Adrenal gland (tissue), 12 donors: ENCODE results near the gene TSPAN5. TPM values are rescaled to one million over a fixed set of nuclear protein-coding genes. Genes with fewer than 3 reads are reported as not detected.

Experiments used
- DNase-seq, 7 donors: peaks; one replicate each; pipeline ENCODE4 v3.0.0-alpha.2; 2019 to 2020
- H3K27ac ChIP-seq, 5 donors: fragments of 200-600 bp; sonication (generic) in 4 of 5; 1 replicate in 3 of 5; 2 replicates in 2 of 5; pipeline versions ENCODE4 v1.5.1 to v1.8.0; 2016 to 2020; ENCODE audit warnings: mild to moderate bottlenecking in 1 of 5
- H3K27me3 ChIP-seq: fragments of 200-600 bp; 2 replicates; pipeline ENCODE4 v1.8.0; 2021
- H3K36me3 ChIP-seq, 2 donors: fragments of 200-600 bp; replicated peaks in 1 of 2; 1 replicate in 1 of 2; 2 replicates in 1 of 2; pipeline versions ENCODE4 v1.5.1 to v1.8.0; 2018 to 2022
- H3K4me1 ChIP-seq, 2 donors: fragments of 200-600 bp; replicated peaks in 1 of 2; 1 replicate in 1 of 2; 2 replicates in 1 of 2; pipeline versions ENCODE4 v1.5.1 to v1.8.0; 2018 to 2021
- H3K4me3 ChIP-seq, 4 donors: fragments of 200-600 bp; sonication (generic) in 3 of 4; one replicate each; pipeline ENCODE4 v1.5.1; 2016 to 2018
- H3K9me3 ChIP-seq, 3 donors: fragments of 200-600 bp; sonication (generic) in 1 of 3; replicated peaks in 1 of 3; 1 replicate in 2 of 3; 2 replicates in 1 of 3; pipeline versions ENCODE4 v1.5.1 to v1.8.0; 2016 to 2021
- CTCF ChIP-seq, 6 experiments: fragments of 450-650 bp in 4 of 6; fragments of 200-600 bp in 2 of 6; sonication (generic) in 1 of 6; IDR thresholded peaks; 1 replicate in 5 of 6; 2 replicates in 1 of 6; pipeline versions ENCODE4 v1.5.1 to v1.8.0; 2016 to 2021; ENCODE audit warnings: antibody characterized with exemption in 6 of 6, mild to moderate bottlenecking in 2 of 6, moderate library complexity in 1 of 6
- POLR2A ChIP-seq, 2 donors: fragments of 450-650 bp; IDR thresholded peaks; one replicate each; pipeline ENCODE4 v1.6.1; 2017; ENCODE audit warnings: antibody characterized with exemption in 2 of 2, mild to moderate bottlenecking in 2 of 2, moderate library complexity in 1 of 2
- WGBS, 4 donors: extraction: QIAGEN DNeasy Blood & Tissue Kit in 2 of 4; methylation state at CpG; one replicate each; pipeline versions ENCODE4 v1.1.5 to v1.1.7; 2013 to 2017; 5-methylcytosine and 5-hydroxymethylcytosine counted together
- intact Hi-C, 2 donors: fragments of 100-400 bp; cut with DNase I; formaldehyde crosslinking; loops; one replicate each; pipeline versions ENCODE4 v1.14.1 to v1.15.0; 2022 to 2023
- polyA plus RNA-seq, 3 donors: library from polyadenylated mRNA; stranded (reverse); fragments of 200-250 nt in 2 of 3; fragments of 350-450 nt in 1 of 3; fragmentation: Illumina TruSeq in 1 of 3; extraction: RNeasy Lipid Tissue Mini Kit (QIAGEN cat#74804) in 1 of 3; gene quantifications; one replicate each; pipeline ENCODE4 v1.2.3, GENCODE V29; 2013 to 2014
- total RNA-seq, 9 donors: library from RNA; depleted of rRNA in 4 of 9; stranded (reverse); fragments of >200 nt in 4 of 9; fragments of 120-200 nt in 1 of 9; fragmentation: NEBNext Ultra II Directional in 1 of 9; extraction: Animal tissue kit (Norgen Biotek cat#: 25700) in 1 of 9; gene quantifications; one replicate each; pipeline versions ENCODE4 v1.1.0 to v1.2.4, GENCODE V29; 2013 to 2023
- donor health status: healthy with polysubstance abuse.
- donor health status: Bipolar disorder and iron deficiency.
- donor health status: DM: yes; HTN: yes; CAD: no.
- donor health status: DM: no; HTN: no; CAD: no.
- donor health status: DM: no; HTN: no; CAD: no.
- donor health status: DM: yes; HTN: yes; CAD: no.

TSPAN5 gene
- total and polyA plus RNA-seq, 12 donors: 1.4 to 23.8 (median 2.7) TPM

- H3K36me3 ChIP-seq: no peaks in the 10 kb centered on the region
- WGBS, 4 donors: 82 to 90% (median 86%) methylated on average over 3 of the region's 3 CpGs
- H3K27ac ChIP-seq: no peak overlapping the region
- no peaks in the 10 kb centered on the region for H3K9me3 ChIP-seq
- no peak overlapping the region for H3K4me3 ChIP-seq
- no peaks in the 10 kb centered on the region for H3K4me1 ChIP-seq
- no peak for DNase-seq
- TF ChIP-seq CTCF (IDR thresholded peaks at IDR 0.05) (no peak), POLR2A (IDR thresholded peaks at IDR 0.05) (no peak)
- H3K27me3 ChIP-seq: no peaks in the 10 kb centered on the region
- intact Hi-C loops: no loop called here
Observed at GRCh38 chr4:98484031-98484430, 174.4 kb downstream of the TSPAN5 start.

- no peak for DNase-seq
- intact Hi-C loops: no loop called here
- Histone ChIP-seq H3K9me3 (no peaks in the 10 kb centered on the region), H3K27ac (no peak overlapping the region), H3K27me3 (no peaks in the 10 kb centered on the region), H3K4me1 (no peaks in the 10 kb centered on the region), H3K36me3 (no peaks in the 10 kb centered on the region), H3K4me3 (no peak overlapping the region)
- no peak for TF ChIP-seq POLR2A (IDR thresholded peaks at IDR 0.05)
- TF ChIP-seq CTCF (IDR thresholded peaks at IDR 0.05): no peak
- WGBS, 4 donors: 84 to 88% (median 88%) methylated on average over 10 of the region's 10 CpGs
Observed at GRCh38 chr4:98482847-98483806, 175.3 kb downstream of the TSPAN5 start.

- no peak overlapping the region for H3K4me3 ChIP-seq
- no peak overlapping the region for H3K27ac ChIP-seq
- no peaks in the 10 kb centered on the region for H3K27me3 ChIP-seq
- intact Hi-C loops: no loop called here
- TF ChIP-seq CTCF (IDR thresholded peaks at IDR 0.05) (no peak), POLR2A (IDR thresholded peaks at IDR 0.05) (no peak)
- WGBS, 4 donors: 88 to 94% (median 90%) methylated on average over 3 of the region's 3 CpGs
- DNase-seq: no peak
- H3K9me3 ChIP-seq: no peaks in the 10 kb centered on the region
- H3K36me3 ChIP-seq: no peaks in the 10 kb centered on the region
- no peaks in the 10 kb centered on the region for H3K4me1 ChIP-seq
Observed at GRCh38 chr4:98482503-98482846, 175.9 kb downstream of the TSPAN5 start.

GRCh38 chr4:98481167-98481566, 177.2 kb downstream of the TSPAN5 start:
- DNase-seq: peak in 6 of 7 donors; percentile 35 to 73 (median 60)
- intact Hi-C loops: no loop called here
- no peak overlapping the region for H3K4me3 ChIP-seq
- 29 to 39% (median 34%) methylated on average over 3 of the region's 3 CpGs for WGBS, 4 donors
- TF ChIP-seq POLR2A (IDR thresholded peaks at IDR 0.05) (no peak), CTCF (IDR thresholded peaks at IDR 0.05) (no peak)
- H3K9me3 ChIP-seq: no peaks in the 10 kb centered on the region
- no peaks in the 10 kb centered on the region for H3K4me1 ChIP-seq
- no peaks in the 10 kb centered on the region for H3K36me3 ChIP-seq
- H3K27ac ChIP-seq: no peak overlapping the region
- H3K27me3 ChIP-seq: no peaks in the 10 kb centered on the region
